ENCODE results near the gene BARX2.
"Not testable (repeated sequence)": the region's sequence is repeated elsewhere in the genome, so short reads cannot be mapped to it uniquely, and the experiment has no call there.

The BARX2 gene, protein sequence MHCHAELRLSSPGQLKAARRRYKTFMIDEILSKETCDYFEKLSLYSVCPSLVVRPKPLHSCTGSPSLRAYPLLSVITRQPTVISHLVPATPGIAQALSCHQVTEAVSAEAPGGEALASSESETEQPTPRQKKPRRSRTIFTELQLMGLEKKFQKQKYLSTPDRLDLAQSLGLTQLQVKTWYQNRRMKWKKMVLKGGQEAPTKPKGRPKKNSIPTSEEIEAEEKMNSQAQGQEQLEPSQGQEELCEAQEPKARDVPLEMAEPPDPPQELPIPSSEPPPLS

DNA sequence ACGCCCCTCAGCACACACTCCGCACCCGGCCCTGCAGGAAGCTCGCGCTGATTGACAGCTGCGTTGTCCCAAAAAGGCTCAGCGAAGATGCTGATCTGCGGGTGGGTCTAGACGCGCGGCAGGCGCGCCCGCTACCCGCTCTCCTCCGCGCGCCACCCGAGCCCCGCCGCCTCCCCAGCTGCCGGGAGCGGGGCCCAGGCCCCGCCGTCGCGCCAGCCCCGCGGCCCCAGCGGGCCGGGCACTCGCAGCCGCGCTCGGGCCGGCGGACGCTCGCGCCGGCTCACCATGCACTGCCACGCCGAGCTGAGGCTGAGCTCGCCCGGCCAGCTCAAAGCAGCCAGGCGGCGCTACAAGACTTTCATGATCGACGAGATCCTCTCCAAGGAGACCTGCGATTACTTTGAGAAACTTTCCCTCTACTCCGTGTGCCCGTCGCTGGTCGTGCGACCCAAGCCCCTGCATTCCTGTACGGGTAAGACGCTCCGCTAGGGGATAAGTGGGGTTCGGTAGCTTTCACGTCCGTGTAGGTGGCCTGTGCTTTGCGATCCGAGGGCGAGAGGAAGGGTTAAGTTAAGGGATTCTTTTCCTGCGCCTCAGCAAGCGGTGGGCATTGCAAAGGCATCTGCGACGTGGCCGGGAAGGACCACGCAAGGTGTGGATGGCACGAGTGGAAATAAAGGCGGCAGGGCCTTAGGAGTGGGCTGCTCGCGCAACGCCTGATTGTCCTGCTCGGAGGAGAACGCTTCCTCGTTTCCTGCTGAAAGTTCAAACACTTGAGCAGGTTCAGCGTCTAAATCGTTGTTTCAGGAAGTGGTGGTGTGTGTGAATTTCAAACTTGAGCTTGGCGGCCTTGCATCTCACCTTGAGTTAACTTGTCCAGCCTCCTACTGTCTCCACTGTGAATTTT lies at the start of gene BARX2:
BARX2 (plus strand) TSS at position 98 of the 907 bp plus-strand sequence; CDS start at position 286, 188 bp downstream.
- Histone ChIP-seq H3K27me3 (ENCODE audit: control insufficient read depth, insufficient read depth, low read length) (peaks cover 82% of the 10 kb centered on the region), H3K4me3 (ENCODE audit: low read depth, low read length) (peak within 1 kb of the TSS; percentile 74)

DNA sequence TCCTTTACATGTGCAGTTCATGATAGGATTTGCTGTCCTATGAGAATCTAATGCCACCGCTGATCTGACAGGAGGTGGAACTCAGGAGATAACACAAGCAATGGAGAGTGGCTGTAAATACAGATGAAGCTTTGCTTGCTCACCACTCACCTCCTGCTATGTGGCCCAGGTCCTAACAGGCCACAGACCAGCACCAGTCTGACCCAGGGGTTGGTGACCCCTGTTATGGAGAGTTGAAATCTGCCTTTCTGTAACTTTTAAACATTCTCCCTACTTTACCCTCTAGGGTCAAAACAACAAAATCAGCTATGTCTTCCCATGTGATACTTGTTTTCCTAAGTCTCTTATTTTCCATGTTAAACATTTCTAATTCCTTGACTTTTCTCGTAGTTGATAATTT lies 48.7 kb upstream of the BARX2 start:
- Histone ChIP-seq H3K27me3 (ENCODE audit: control insufficient read depth, insufficient read depth, low read length) (no peaks in the 10 kb centered on the region), H3K4me3 (ENCODE audit: low read depth, low read length) (no peak overlapping the region), H3K4me1 (ENCODE audit: control insufficient read depth, insufficient read depth, low read length) (peaks cover 8% of the 10 kb centered on the region), H3K36me3 (ENCODE audit: control insufficient read depth, insufficient read depth, low read length) (no peaks in the 10 kb centered on the region), H3K9me3 (ENCODE audit: control insufficient read depth, insufficient read depth, low read length) (no peaks in the 10 kb centered on the region), H3K9ac (ENCODE audit: low read depth, low read length) (no peak overlapping the region)

More for the DNA sequence above, at the start of gene BARX2:
- no peaks in the 10 kb centered on the region for H3K9me3 ChIP-seq (ENCODE audit: control insufficient read depth, insufficient read depth, low read length)
- H3K36me3 ChIP-seq (ENCODE audit: control insufficient read depth, insufficient read depth, low read length) = no peaks in the 10 kb centered on the region
- H3K9ac ChIP-seq (ENCODE audit: low read depth, low read length) = peak within 1 kb of the TSS; percentile 65
- H3K4me1 ChIP-seq (ENCODE audit: control insufficient read depth, insufficient read depth, low read length) = peaks cover 6% of the 10 kb centered on the region

DNA sequence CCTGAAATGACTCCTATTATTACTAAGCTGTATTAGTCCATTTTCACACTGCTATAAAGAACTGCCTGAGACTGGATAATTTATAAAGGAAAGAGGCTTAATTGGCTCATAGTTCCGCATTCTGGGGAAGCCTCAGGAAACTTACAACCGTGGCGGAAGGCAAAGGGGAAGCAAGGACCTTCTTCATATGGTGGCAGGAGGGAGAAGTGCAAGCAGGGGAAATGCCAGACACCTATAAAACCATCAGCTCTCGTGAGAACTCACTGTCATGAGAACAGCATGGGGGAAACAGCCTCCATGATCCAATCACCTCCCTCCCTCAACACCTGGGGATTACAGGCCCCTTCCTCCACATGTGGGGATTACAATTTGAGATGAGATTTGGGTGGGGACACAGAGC lies 47.9 kb upstream of the BARX2 start:
- not testable (repeated sequence) for H3K9ac ChIP-seq (ENCODE audit: low read depth, low read length)

DNA sequence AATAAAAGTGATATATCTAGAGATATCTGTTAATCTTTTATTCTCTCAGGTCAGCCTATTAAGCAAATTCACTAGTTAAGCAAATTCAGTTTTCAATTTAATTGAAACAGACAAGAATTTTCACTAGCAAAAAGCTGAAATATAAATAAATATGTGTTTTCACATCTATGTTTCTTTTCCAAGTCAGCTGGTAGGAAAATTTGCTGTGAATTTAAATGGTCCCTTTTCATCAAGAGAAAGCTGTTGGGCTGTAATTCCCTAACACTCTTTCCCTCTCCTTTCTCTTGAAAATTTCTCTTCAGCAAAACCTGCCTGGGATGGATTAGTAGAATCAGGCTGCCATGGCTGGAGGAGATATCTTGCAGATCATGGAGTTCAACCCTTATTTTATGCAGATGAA lies 46.9 kb upstream of the BARX2 start:
- no peak overlapping the region for H3K4me3 ChIP-seq (ENCODE audit: low read depth, low read length)
- H3K27me3 ChIP-seq (ENCODE audit: control insufficient read depth, insufficient read depth, low read length) = no peaks in the 10 kb centered on the region
- no peak overlapping the region for H3K9ac ChIP-seq (ENCODE audit: low read depth, low read length)
- no peaks in the 10 kb centered on the region for H3K9me3 ChIP-seq (ENCODE audit: control insufficient read depth, insufficient read depth, low read length)
- H3K36me3 ChIP-seq (ENCODE audit: control insufficient read depth, insufficient read depth, low read length) = no peaks in the 10 kb centered on the region
- H3K4me1 ChIP-seq (ENCODE audit: control insufficient read depth, insufficient read depth, low read length) = peaks cover 8% of the 10 kb centered on the region

More for the DNA sequence above, 47.9 kb upstream of the BARX2 start:
- not testable (repeated sequence) for H3K4me3 ChIP-seq (ENCODE audit: low read depth, low read length); H3K4me1 ChIP-seq (ENCODE audit: control insufficient read depth, insufficient read depth, low read length); H3K36me3 ChIP-seq (ENCODE audit: control insufficient read depth, insufficient read depth, low read length); H3K9me3 ChIP-seq (ENCODE audit: control insufficient read depth, insufficient read depth, low read length); H3K27me3 ChIP-seq (ENCODE audit: control insufficient read depth, insufficient read depth, low read length)

DNA sequence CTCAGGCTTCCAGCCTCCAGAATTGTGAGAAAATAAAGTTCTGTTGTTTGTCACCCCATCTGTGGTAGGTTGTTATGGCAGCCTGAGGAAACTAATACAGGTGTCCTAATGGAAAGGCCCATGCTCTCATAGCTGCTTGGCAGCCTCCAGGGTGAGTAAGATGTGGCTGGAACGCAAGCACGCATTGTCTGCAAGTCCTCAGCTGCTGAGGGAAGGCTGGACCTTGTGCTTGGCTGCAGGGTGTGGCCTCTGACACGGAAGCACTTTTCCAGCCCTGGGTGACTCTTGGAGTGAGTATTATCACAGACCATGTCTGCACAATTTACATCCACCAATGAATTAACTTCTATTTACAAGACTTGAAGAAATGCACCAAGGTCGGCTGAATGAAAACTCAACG lies 44.4 kb upstream of the BARX2 start:
- H3K4me1 ChIP-seq (ENCODE audit: control insufficient read depth, insufficient read depth, low read length) = no peaks in the 10 kb centered on the region
- no peaks in the 10 kb centered on the region for H3K36me3 ChIP-seq (ENCODE audit: control insufficient read depth, insufficient read depth, low read length)
- H3K4me3 ChIP-seq (ENCODE audit: low read depth, low read length) = no peak overlapping the region
- no peak overlapping the region for H3K9ac ChIP-seq (ENCODE audit: low read depth, low read length)
- H3K27me3 ChIP-seq (ENCODE audit: control insufficient read depth, insufficient read depth, low read length) = no peaks in the 10 kb centered on the region
- H3K9me3 ChIP-seq (ENCODE audit: control insufficient read depth, insufficient read depth, low read length) = no peaks in the 10 kb centered on the region

DNA sequence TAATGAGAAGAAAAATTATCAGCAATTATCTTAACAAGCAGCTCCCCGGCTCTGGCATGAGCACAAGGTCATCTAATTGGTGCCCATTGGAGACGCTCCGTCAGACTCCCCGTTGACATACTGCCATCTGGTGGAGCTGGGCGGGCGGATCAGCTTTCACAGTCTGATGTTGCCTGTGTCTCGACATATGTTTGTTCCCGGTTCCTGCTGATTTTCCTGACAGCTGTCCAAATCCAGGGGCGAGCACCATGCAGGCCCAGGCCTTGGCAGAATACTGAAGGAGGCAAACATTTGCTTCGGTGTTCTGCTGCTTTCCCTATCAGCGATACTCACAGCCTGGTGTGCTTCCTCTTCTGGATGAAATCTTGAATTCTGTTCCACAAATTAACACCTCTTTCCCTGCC lies 43.8 kb upstream of the BARX2 start:
- Histone ChIP-seq H3K4me1 (ENCODE audit: control insufficient read depth, insufficient read depth, low read length) (no peaks in the 10 kb centered on the region), H3K9me3 (ENCODE audit: control insufficient read depth, insufficient read depth, low read length) (no peaks in the 10 kb centered on the region), H3K9ac (ENCODE audit: low read depth, low read length) (no peak overlapping the region), H3K27me3 (ENCODE audit: control insufficient read depth, insufficient read depth, low read length) (no peaks in the 10 kb centered on the region), H3K4me3 (ENCODE audit: low read depth, low read length) (no peak overlapping the region), H3K36me3 (ENCODE audit: control insufficient read depth, insufficient read depth, low read length) (no peaks in the 10 kb centered on the region)

DNA sequence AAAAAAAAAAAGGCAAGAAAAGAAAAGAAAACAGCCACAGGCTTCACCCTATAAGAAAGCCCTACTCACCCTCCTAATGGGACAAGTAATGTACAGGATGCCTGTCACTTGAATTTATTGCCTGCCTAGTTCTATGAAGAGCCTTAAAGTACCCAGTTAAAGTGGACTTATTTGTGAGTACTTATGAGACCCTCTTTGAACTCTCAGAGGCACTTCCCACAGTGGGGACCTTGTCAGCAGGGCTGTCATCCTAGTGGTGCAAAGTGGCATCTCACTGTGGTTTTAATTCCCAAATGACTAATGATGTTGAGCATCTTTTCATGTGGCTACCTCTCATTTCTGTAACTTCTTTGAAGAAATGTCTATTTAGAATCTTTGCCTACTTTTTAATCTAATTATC lies 41.8 kb upstream of the BARX2 start:
- Histone ChIP-seq H3K9me3 (ENCODE audit: control insufficient read depth, insufficient read depth, low read length) (no peaks in the 10 kb centered on the region), H3K27me3 (ENCODE audit: control insufficient read depth, insufficient read depth, low read length) (no peaks in the 10 kb centered on the region), H3K4me1 (ENCODE audit: control insufficient read depth, insufficient read depth, low read length) (no peaks in the 10 kb centered on the region), H3K36me3 (ENCODE audit: control insufficient read depth, insufficient read depth, low read length) (no peaks in the 10 kb centered on the region), H3K9ac (ENCODE audit: low read depth, low read length) (no peak overlapping the region), H3K4me3 (ENCODE audit: low read depth, low read length) (no peak overlapping the region)

DNA sequence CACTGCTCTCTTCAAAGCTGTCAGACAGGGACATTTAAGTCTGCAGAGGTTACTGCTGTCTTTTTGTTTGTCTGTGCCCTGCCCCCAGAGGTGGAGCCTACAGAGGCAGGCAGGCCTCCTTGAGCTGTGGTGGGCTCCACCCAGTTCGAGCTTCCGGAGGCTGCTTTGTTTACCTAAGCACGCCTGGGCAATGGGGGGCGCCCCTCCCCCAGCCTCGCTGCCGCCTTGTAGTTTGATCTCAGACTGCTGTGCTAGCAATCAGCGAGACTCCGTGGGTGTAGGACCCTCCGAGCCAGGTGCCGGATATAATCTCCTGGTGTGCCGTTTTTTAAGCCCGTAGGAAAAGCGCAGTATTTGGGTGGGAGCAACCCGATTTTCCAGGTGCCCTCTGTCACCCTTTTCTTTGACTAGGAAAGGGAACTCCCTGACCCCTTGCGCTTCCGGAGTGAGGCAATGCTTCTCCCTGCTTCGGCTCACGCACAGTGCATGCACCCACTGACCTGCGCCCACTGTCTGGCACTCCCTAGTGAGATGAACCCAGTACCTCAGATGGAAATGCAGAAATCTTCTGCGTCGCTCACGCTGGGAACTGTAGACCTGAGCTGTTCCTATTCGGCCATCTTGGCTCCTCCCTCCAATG lies 31.2 kb upstream of the BARX2 start:
- not testable (repeated sequence) for H3K36me3 ChIP-seq (ENCODE audit: control insufficient read depth, insufficient read depth, low read length); H3K27me3 ChIP-seq (ENCODE audit: control insufficient read depth, insufficient read depth, low read length); H3K9me3 ChIP-seq (ENCODE audit: control insufficient read depth, insufficient read depth, low read length); H3K4me1 ChIP-seq (ENCODE audit: control insufficient read depth, insufficient read depth, low read length); H3K9ac ChIP-seq (ENCODE audit: low read depth, low read length)
- peak overlapping the region; percentile 26 for H3K4me3 ChIP-seq (ENCODE audit: low read depth, low read length)

DNA sequence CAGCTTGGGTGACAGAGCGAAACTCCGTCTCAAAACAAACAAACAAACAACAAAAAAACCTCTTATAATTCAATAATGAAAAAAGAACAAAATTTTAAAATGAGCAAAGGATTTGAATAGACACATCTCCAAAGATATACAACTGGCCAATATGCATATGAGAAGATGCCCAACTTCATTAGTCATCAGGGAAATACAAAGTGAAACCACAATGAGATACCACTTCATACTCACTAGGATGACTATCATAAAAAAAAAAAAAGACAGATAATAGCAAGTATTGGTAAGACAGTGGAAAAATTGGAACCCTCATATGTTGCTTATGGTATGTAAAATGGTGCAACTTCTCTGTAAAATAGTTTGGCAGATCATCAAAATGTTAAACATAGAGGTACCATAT lies 28.7 kb upstream of the BARX2 start:
- Histone ChIP-seq H3K9ac (ENCODE audit: low read depth, low read length) (no peak overlapping the region), H3K27me3 (ENCODE audit: control insufficient read depth, insufficient read depth, low read length) (no peaks in the 10 kb centered on the region)

DNA sequence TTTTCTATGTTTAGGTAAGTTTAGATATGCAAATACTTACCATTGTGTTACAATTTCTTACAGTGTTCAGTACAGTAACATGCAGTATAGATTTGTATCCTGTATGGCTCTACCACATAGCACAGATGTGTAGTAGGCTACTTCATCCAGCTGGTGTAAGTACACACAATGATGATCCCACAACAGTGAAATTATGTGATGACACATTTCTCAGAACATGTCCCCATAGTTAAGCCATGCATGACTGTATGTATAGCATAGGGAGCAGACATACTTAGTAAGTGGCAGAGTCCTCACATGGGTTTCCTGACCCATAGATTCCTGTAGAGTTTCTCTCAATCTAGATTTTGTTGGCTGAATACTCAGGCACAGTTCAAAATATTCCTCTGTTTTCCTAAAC lies 26.8 kb upstream of the BARX2 start:
- H3K9ac ChIP-seq (ENCODE audit: low read depth, low read length) = no peak overlapping the region
- H3K9me3 ChIP-seq (ENCODE audit: control insufficient read depth, insufficient read depth, low read length) = no peaks in the 10 kb centered on the region

More for the DNA sequence above, 28.7 kb upstream of the BARX2 start:
- no peaks in the 10 kb centered on the region for H3K9me3 ChIP-seq (ENCODE audit: control insufficient read depth, insufficient read depth, low read length)
- no peak overlapping the region for H3K4me3 ChIP-seq (ENCODE audit: low read depth, low read length)
- no peaks in the 10 kb centered on the region for H3K36me3 ChIP-seq (ENCODE audit: control insufficient read depth, insufficient read depth, low read length)
- no peaks in the 10 kb centered on the region for H3K4me1 ChIP-seq (ENCODE audit: control insufficient read depth, insufficient read depth, low read length)

DNA sequence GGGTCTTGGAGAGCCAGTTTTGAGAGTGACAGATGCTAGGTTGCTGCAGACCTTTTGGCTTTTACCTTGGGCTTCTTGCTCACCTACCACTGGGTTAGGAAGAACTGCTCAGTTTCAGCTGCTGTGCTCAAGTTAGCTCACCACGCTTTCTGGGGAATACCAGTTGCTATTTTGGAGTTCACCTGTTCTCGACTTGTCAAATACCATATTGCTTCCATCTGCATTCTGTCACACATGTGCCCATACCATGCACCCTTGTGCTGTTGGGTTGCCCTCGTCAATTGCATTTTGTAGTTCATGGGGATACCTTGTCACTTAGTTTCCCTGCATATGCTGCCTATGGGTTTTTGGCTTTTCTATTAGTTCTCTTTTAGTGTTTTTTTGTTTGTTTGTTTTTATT lies 23.0 kb upstream of the BARX2 start:
- Histone ChIP-seq H3K27me3 (ENCODE audit: control insufficient read depth, insufficient read depth, low read length) (no peaks in the 10 kb centered on the region), H3K9ac (ENCODE audit: low read depth, low read length) (no peak overlapping the region), H3K9me3 (ENCODE audit: control insufficient read depth, insufficient read depth, low read length) (no peaks in the 10 kb centered on the region), H3K4me3 (ENCODE audit: low read depth, low read length) (no peak overlapping the region), H3K4me1 (ENCODE audit: control insufficient read depth, insufficient read depth, low read length) (no peaks in the 10 kb centered on the region), H3K36me3 (ENCODE audit: control insufficient read depth, insufficient read depth, low read length) (no peaks in the 10 kb centered on the region)

More for the DNA sequence above, 26.8 kb upstream of the BARX2 start:
- Histone ChIP-seq H3K4me1 (ENCODE audit: control insufficient read depth, insufficient read depth, low read length) (no peaks in the 10 kb centered on the region), H3K27me3 (ENCODE audit: control insufficient read depth, insufficient read depth, low read length) (no peaks in the 10 kb centered on the region), H3K4me3 (ENCODE audit: low read depth, low read length) (no peak overlapping the region), H3K36me3 (ENCODE audit: control insufficient read depth, insufficient read depth, low read length) (no peaks in the 10 kb centered on the region)

Data from iPS-15b (cell line).